NT2/D1 (cell line): ENCODE results near the gene MAVS.
A peak's percentile ranks its signal among the peaks of the same experiment; 100 is the strongest.
"Not testable (repeated sequence)": the region's sequence is repeated elsewhere in the genome, so short reads cannot be mapped to it uniquely, and the experiment has no call there.

Experiments
- DNase-seq: peaks from one replicate; pipeline ENCODE4 v3.0.0-alpha.2; 2011; ENCODE audit warnings: low read depth, low spot score
- H3K27me3 ChIP-seq: 2 replicates; pipeline ENCODE4 v1.6.0; 2011; ENCODE audit warnings: mild to moderate bottlenecking; ENCODE audit not compliant: insufficient read length, insufficient read depth
- H3K36me3 ChIP-seq: 2 replicates; pipeline ENCODE4 v1.6.1; 2011; ENCODE audit warnings: mild to moderate bottlenecking, low read length, mixed read lengths; ENCODE audit not compliant: insufficient read depth, insufficient read length
- H3K4me1 ChIP-seq: 2 replicates; pipeline ENCODE4 v1.5.1; 2011; ENCODE audit not compliant: insufficient read depth, insufficient read length
- H3K4me3 ChIP-seq: 2 replicates; pipeline ENCODE4 v1.5.1; 2011; ENCODE audit warnings: low read depth; ENCODE audit not compliant: insufficient read length
- H3K9ac ChIP-seq: 2 replicates; pipeline ENCODE4 v1.6.0; 2011; ENCODE audit warnings: low read depth; ENCODE audit not compliant: insufficient read length
- H3K9me3 ChIP-seq: 2 replicates; pipeline ENCODE4 v1.5.1; 2011; ENCODE audit warnings: mild to moderate bottlenecking, low read length; ENCODE audit not compliant: insufficient read depth
- SUZ12 ChIP-seq: IDR thresholded peaks from 2 replicates; pipeline ENCODE4 v1.6.1; 2011; ENCODE audit not compliant: insufficient read length, insufficient read depth; ENCODE audit errors: extremely low read depth
- YY1 ChIP-seq: IDR thresholded peaks from 2 replicates; pipeline ENCODE4 v1.6.1; 2011; ENCODE audit not compliant: insufficient read length, insufficient read depth
- ZNF274 ChIP-seq: IDR thresholded peaks from 2 replicates; pipeline ENCODE4 v1.6.1; 2011; ENCODE audit warnings: mild to moderate bottlenecking, low read depth, low read length

MAVS gene

GRCh38 chr20:3842348-3842930, 4.2 kb upstream of the MAVS start:
- no peak for DNase-seq
- no peak for TF ChIP-seq ZNF274
- Histone ChIP-seq H3K9ac (no peak overlapping the region), H3K4me3 (no peak overlapping the region), H3K9me3 (no peaks in the 10 kb centered on the region), H3K27me3 (no peaks in the 10 kb centered on the region), H3K36me3 (no peaks in the 10 kb centered on the region), H3K4me1 (no peaks in the 10 kb centered on the region)

- Histone ChIP-seq H3K9ac (no peak overlapping the region), H3K36me3 (peaks cover 2% of the 10 kb centered on the region)
Observed at GRCh38 chr20:3843490-3843889, 3.1 kb upstream of the MAVS start.

GRCh38 chr20:3843990-3844619, 2.5 kb upstream of the MAVS start:
- H3K4me3 ChIP-seq, H3K4me1 ChIP-seq, H3K9ac ChIP-seq, H3K36me3 ChIP-seq, DNase-seq, H3K27me3 ChIP-seq, H3K9me3 ChIP-seq: not testable (repeated sequence)

More at GRCh38 chr20:3843490-3843889, 3.1 kb upstream of the MAVS start:
- peaks cover 3% of the 10 kb centered on the region for H3K4me1 ChIP-seq
- DNase-seq: no peak
- no peaks in the 10 kb centered on the region for H3K27me3 ChIP-seq
- no peaks in the 10 kb centered on the region for H3K9me3 ChIP-seq
- TF ChIP-seq YY1 (no peak), ZNF274 (no peak), SUZ12 (no peak)
- no peak overlapping the region for H3K4me3 ChIP-seq

- Histone ChIP-seq H3K36me3 (peaks cover 9% of the 10 kb centered on the region), H3K9ac (peak overlapping the region; percentile 87), H3K27me3 (no peaks in the 10 kb centered on the region), H3K9me3 (no peaks in the 10 kb centered on the region), H3K4me3 (peak overlapping the region; percentile 78), H3K4me1 (peaks cover 3% of the 10 kb centered on the region)
- no peak for TF ChIP-seq ZNF274
- no peak for TF ChIP-seq SUZ12
- no peak for TF ChIP-seq YY1
- DNase-seq: no peak
Observed at GRCh38 chr20:3846378-3846739, 275 bp upstream of the MAVS start.

GRCh38 chr20:3847429-3847940, 851 bp downstream of the MAVS start:
- no peak for TF ChIP-seq ZNF274
- TF ChIP-seq SUZ12: no peak
- no peak for TF ChIP-seq YY1
- no peaks in the 10 kb centered on the region for H3K9me3 ChIP-seq
- H3K4me1 ChIP-seq: peaks cover 3% of the 10 kb centered on the region
- H3K27me3 ChIP-seq: no peaks in the 10 kb centered on the region
- peaks cover 9% of the 10 kb centered on the region for H3K36me3 ChIP-seq
- DNase-seq: no peak
- peak overlapping the region; percentile 78 for H3K4me3 ChIP-seq
- peak overlapping the region; percentile 87 for H3K9ac ChIP-seq

GRCh38 chr20:3848565-3848964, 1.9 kb downstream of the MAVS start:
- no peak for TF ChIP-seq ZNF274
- TF ChIP-seq SUZ12: no peak
- TF ChIP-seq YY1: no peak
- Histone ChIP-seq H3K4me3 (no peak overlapping the region), H3K27me3 (no peaks in the 10 kb centered on the region), H3K4me1 (peaks cover 3% of the 10 kb centered on the region), H3K36me3 (peaks cover 9% of the 10 kb centered on the region), H3K9ac (no peak overlapping the region), H3K9me3 (no peaks in the 10 kb centered on the region)
- DNase-seq: no peak

GRCh38 chr20:3854462-3854871, 7.8 kb downstream of the MAVS start:
- TF ChIP-seq SUZ12 (no peak), YY1 (no peak), ZNF274 (no peak)
- H3K36me3 ChIP-seq: peaks cover 37% of the 10 kb centered on the region
- no peaks in the 10 kb centered on the region for H3K9me3 ChIP-seq
- H3K9ac ChIP-seq: no peak overlapping the region
- no peaks in the 10 kb centered on the region for H3K4me1 ChIP-seq
- no peaks in the 10 kb centered on the region for H3K27me3 ChIP-seq
- DNase-seq: no peak
- no peak overlapping the region for H3K4me3 ChIP-seq

- TF ChIP-seq SUZ12 (no peak), ZNF274 (no peak), YY1 (no peak)
- H3K9ac ChIP-seq: no peak overlapping the region
- no peak for DNase-seq
- H3K9me3 ChIP-seq: peaks cover 6% of the 10 kb centered on the region; the same call in 1 of the 2 replicates
- H3K27me3 ChIP-seq: no peaks in the 10 kb centered on the region
- peaks cover 58% of the 10 kb centered on the region for H3K36me3 ChIP-seq
- no peak overlapping the region for H3K4me3 ChIP-seq
- no peaks in the 10 kb centered on the region for H3K4me1 ChIP-seq
Observed at GRCh38 chr20:3857405-3857804, 10.8 kb downstream of the MAVS start.
